K562 (cell line): ENCODE measurements around the gene TMED5. TPM values are rescaled to one million over a fixed set of nuclear protein-coding genes. Genes with fewer than 3 reads are reported as not detected.

Experiments
- IRF1 ChIP-seq: sonication (generic); formaldehyde crosslinking; IDR thresholded peaks from 2 replicates; pipeline ENCODE4 v1.8.0; 2022; ENCODE audit warnings: missing genetic modification reagents, mild to moderate bottlenecking, borderline replicate concordance
- RREB1 ChIP-seq: fragments of 250-450 bp; sonication (Bioruptor Pico); IDR thresholded peaks from 2 replicates; pipeline ENCODE4 v1.4.0; 2020
- U2AF1 ChIP-seq: fragments of 200-400 bp; formaldehyde crosslinking; optimal IDR thresholded peaks from 2 replicates; pipeline ENCODE3; 2017; ENCODE audit warnings: mild to moderate bottlenecking, low read depth, low read length, moderate library complexity
- polyA plus RNA-seq, 8 experiments: library from polyadenylated mRNA; depleted of rRNA in 4 of 8; stranded (reverse) in 5 of 8; unstranded in 3 of 8; fragments of >200 nt; fragmentation: Nextera tagmentation in 2 of 8; fragmentation: Illumina TruSeq in 1 of 8; extraction: Ambion mirVana in 2 of 8; extraction: Trizol in 1 of 8; gene quantifications; 2 replicates each; pipeline versions ENCODE4 v1.2.1 to v1.2.3, GENCODE V29; 2011 to 2014; ENCODE audit warnings: inconsistent platforms in 1 of 8, missing spikeins in 1 of 8
- total RNA-seq, 7 experiments: library from RNA; depleted of rRNA in 6 of 7; stranded (reverse); fragments of >200 nt in 6 of 7; fragmentation: Illumina TruSeq in 2 of 7; extraction: Trizol in 2 of 7; gene quantifications; 2 replicates each; pipeline versions ENCODE4 v1.2.1 to v1.2.3, GENCODE V29; 2011 to 2021; ENCODE audit warnings: low replicate concordance in 1 of 7
- TF ChIP-seq, protein P1 (sequence below): sonication (generic); formaldehyde crosslinking; IDR thresholded peaks from 2 replicates; pipeline ENCODE4 v1.8.0; 2022; ENCODE audit warnings: missing genetic modification reagents, mild to moderate bottlenecking, borderline replicate concordance

Gene TMED5
- total and polyA plus RNA-seq, 9 of the 15 experiments (the other 6 are each of a cell fraction or from before 2014, with no cell fraction given), result 28.7 to 83.7 (median 67.2) TPM

DNA sequence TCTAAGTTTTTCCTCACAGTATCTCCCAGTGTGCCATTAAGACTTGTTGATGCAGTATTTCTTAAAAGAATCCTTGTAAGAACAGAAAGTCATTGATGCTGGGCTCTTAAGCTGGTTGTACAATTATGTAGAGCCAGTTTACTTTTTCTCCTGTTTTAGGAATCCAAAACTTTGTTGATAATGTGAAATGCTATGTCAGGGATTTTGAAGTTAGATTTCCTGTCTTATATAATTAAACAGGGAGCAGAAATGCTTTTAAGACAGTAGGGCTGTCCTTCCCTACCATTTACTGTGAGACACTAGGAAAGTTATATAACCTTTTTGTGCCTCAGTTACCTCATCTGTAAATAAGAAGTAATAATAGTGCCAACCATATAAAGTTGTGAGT, 26.3 kb upstream of the TMED5 start (continued):
- TF ChIP-seq, protein P1, sequence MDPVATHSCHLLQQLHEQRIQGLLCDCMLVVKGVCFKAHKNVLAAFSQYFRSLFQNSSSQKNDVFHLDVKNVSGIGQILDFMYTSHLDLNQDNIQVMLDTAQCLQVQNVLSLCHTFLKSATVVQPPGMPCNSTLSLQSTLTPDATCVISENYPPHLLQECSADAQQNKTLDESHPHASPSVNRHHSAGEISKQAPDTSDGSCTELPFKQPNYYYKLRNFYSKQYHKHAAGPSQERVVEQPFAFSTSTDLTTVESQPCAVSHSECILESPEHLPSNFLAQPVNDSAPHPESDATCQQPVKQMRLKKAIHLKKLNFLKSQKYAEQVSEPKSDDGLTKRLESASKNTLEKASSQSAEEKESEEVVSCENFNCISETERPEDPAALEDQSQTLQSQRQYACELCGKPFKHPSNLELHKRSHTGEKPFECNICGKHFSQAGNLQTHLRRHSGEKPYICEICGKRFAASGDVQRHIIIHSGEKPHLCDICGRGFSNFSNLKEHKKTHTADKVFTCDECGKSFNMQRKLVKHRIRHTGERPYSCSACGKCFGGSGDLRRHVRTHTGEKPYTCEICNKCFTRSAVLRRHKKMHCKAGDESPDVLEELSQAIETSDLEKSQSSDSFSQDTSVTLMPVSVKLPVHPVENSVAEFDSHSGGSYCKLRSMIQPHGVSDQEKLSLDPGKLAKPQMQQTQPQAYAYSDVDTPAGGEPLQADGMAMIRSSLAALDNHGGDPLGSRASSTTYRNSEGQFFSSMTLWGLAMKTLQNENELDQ, result no peak
- TF ChIP-seq RREB1 (CRISPR knock-in tag) (no peak), U2AF1 (no peak), IRF1 (no peak)
